OCI-LY7 (cell line): ENCODE results near the gene SMIM27.

Source experiments
- CTCF ChIP-seq: fragments of 200-600 bp; sonication (generic); conservative IDR thresholded peaks from 2 replicates; pipeline ENCODE4 v1.5.1; 2014; ENCODE audit warnings: mild to moderate bottlenecking, antibody characterized with exemption, low read length, moderate library complexity, mixed read lengths
- EZH2phosphoT487 ChIP-seq: fragments of 200-600 bp; sonication (generic); IDR thresholded peaks from 2 replicates; pipeline ENCODE4 v1.6.1; 2018; ENCODE audit warnings: low read depth, borderline replicate concordance, mild to moderate bottlenecking, mixed run types, antibody characterized with exemption, low read length, moderate library complexity, mixed read lengths

GRCh38 chr9:32580631-32581300 is 28.6 kb downstream of the SMIM27 start:
- TF ChIP-seq CTCF (no peak), EZH2phosphoT487 (no peak)
